Sigmoid colon (tissue), 7 donors: ENCODE data around the gene MMP17. TPM values are rescaled to one million over a fixed set of nuclear protein-coding genes. Genes with fewer than 3 reads are reported as not detected.

Source experiments
- DNase-seq: peaks from one replicate; pipeline ENCODE4 v3.0.0-alpha.2; 2019
- H3K27ac ChIP-seq, 4 donors: fragments of 200-600 bp; sonication (generic); one replicate each; pipeline ENCODE4 v1.5.1; 2016 to 2019; ENCODE audit warnings: mild to moderate bottlenecking in 1 of 4
- H3K27me3 ChIP-seq, 3 donors: fragments of 200-600 bp; sonication (generic); one replicate each; pipeline ENCODE4 v1.5.1; 2019; ENCODE audit warnings: mild to moderate bottlenecking in 1 of 3
- H3K36me3 ChIP-seq, 4 donors: fragments of 200-600 bp; sonication (generic); one replicate each; pipeline ENCODE4 v1.5.1; 2016 to 2019
- H3K4me1 ChIP-seq, 4 donors: fragments of 200-600 bp; sonication (generic); one replicate each; pipeline ENCODE4 v1.5.1; 2017 to 2019
- H3K4me3 ChIP-seq, 4 donors: fragments of 200-600 bp; sonication (generic); one replicate each; pipeline ENCODE4 v1.5.1; 2017 to 2019; ENCODE audit warnings: mild to moderate bottlenecking in 2 of 4, moderate library complexity in 1 of 4
- H3K9me3 ChIP-seq, 4 donors: fragments of 200-600 bp in 3 of 4; sonication (generic) in 3 of 4; one replicate each; pipeline versions ENCODE4 v1.5.1 to v1.6.1; 2013 to 2019
- EP300 ChIP-seq, 4 donors: sonication (generic); formaldehyde crosslinking; IDR thresholded peaks; one replicate each; pipeline ENCODE4 v1.6.1; 2017; ENCODE audit warnings: antibody characterized with exemption in 4 of 4
- POLR2A ChIP-seq, 2 donors: fragments of 450-650 bp; IDR thresholded peaks; one replicate each; pipeline ENCODE4 v1.6.1; 2016; ENCODE audit warnings: antibody characterized with exemption in 2 of 2, mild to moderate bottlenecking in 2 of 2, moderate library complexity in 2 of 2
- POLR2AphosphoS5 ChIP-seq, 4 donors: sonication (generic); formaldehyde crosslinking; IDR thresholded peaks; one replicate each; pipeline ENCODE4 v1.6.1; 2017; ENCODE audit warnings: antibody characterized with exemption in 4 of 4
- WGBS, 2 donors: extraction: QIAGEN DNeasy Blood & Tissue Kit; methylation state at CpG; one replicate each; pipeline ENCODE4 v1.1.7; 2013; 5-methylcytosine and 5-hydroxymethylcytosine counted together
- intact Hi-C: fragments of 100-400 bp; cut with DNase I; formaldehyde crosslinking; loops from one replicate; pipeline ENCODE4 v1.15.1; 2023
- polyA plus RNA-seq, 3 donors: library from polyadenylated mRNA; stranded (reverse); fragments of 200-250 nt; gene quantifications; one replicate each; pipeline ENCODE4 v1.2.3, GENCODE V29; 2013
- total RNA-seq, 4 donors: library from RNA; depleted of rRNA; stranded (reverse); fragments of >200 nt; gene quantifications; one replicate each; pipeline ENCODE4 v1.1.0, GENCODE V29; 2016
- TF ChIP-seq, protein P1 (sequence below), 4 experiments: fragments of 450-650 bp in 3 of 4; fragments of 200-600 bp in 1 of 4; IDR thresholded peaks; one replicate each; pipeline ENCODE4 v1.5.1; 2016 to 2019; ENCODE audit warnings: antibody characterized with exemption in 4 of 4, mild to moderate bottlenecking in 3 of 4, moderate library complexity in 2 of 4
- donor health status: healthy with polysubstance abuse.
- donor health status: Bipolar disorder and iron deficiency.
- donor health status: healthy.

MMP17 gene
- total and polyA plus RNA-seq, 7 donors: 0.60 to 7.1 (median 4.9) TPM; not detected in 1

DNA sequence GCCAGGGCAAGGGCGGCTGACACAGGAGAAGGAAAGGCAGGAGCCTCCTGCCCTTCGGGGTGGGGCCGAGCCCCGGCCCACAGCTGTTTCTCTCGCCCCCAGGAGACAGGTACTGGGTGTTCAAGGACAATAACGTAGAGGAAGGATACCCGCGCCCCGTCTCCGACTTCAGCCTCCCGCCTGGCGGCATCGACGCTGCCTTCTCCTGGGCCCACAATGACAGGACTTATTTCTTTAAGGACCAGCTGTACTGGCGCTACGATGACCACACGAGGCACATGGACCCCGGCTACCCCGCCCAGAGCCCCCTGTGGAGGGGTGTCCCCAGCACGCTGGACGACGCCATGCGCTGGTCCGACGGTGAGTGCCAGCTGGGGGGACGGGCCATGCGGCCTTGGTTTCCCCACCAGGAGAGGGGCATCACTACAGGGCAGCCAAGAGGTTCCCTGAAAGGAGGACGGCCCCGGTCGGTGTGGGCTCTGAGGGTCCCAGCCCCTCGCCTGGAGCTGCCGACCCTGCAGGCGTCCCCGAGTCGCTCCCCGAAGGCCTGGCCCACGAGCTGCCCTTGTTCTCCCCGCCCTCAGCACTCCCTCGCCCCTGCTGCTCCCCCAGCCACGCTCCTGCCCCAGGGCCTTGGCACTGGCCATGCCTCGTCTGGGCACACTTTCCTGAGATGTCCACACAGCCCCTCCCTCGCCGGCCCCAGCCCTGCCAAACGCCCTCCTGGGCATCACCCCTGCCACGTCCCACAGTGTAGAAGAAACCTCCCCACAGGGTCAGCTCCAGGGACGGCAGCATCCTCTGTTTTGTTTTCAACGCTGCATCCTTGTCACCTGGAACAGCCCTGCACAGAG is 21.7 kb downstream of the MMP17 start:
- TF ChIP-seq POLR2A (IDR thresholded peaks at IDR 0.05): no peak
- TF ChIP-seq EP300 (IDR thresholded peaks at IDR 0.05): no peak
- TF ChIP-seq POLR2AphosphoS5 (IDR thresholded peaks at IDR 0.05): no peak
- TF ChIP-seq, protein P1, sequence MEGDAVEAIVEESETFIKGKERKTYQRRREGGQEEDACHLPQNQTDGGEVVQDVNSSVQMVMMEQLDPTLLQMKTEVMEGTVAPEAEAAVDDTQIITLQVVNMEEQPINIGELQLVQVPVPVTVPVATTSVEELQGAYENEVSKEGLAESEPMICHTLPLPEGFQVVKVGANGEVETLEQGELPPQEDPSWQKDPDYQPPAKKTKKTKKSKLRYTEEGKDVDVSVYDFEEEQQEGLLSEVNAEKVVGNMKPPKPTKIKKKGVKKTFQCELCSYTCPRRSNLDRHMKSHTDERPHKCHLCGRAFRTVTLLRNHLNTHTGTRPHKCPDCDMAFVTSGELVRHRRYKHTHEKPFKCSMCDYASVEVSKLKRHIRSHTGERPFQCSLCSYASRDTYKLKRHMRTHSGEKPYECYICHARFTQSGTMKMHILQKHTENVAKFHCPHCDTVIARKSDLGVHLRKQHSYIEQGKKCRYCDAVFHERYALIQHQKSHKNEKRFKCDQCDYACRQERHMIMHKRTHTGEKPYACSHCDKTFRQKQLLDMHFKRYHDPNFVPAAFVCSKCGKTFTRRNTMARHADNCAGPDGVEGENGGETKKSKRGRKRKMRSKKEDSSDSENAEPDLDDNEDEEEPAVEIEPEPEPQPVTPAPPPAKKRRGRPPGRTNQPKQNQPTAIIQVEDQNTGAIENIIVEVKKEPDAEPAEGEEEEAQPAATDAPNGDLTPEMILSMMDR (IDR thresholded peaks at IDR 0.05): no peak
- H3K27me3 ChIP-seq: peaks cover 0 to 23% (median 13%) of the 10 kb centered on the region in 3 donors
- no peak overlapping the region for H3K27ac ChIP-seq
- H3K4me3 ChIP-seq: no peak overlapping the region
- intact Hi-C loops: loop anchor here (5.0 kb wide), 1 partner anchor 102 kb away; no protein-coding TSS in a partner anchor
- peaks cover 0 to 9% (median 1%) of the 10 kb centered on the region in 4 donors for H3K4me1 ChIP-seq
- DNase-seq: no peak
- no peaks in the 10 kb centered on the region for H3K36me3 ChIP-seq
- no peaks in the 10 kb centered on the region for H3K9me3 ChIP-seq
- WGBS, 2 donors: 83 to 91% methylated on average over 47 of the region's 47 CpGs

DNA sequence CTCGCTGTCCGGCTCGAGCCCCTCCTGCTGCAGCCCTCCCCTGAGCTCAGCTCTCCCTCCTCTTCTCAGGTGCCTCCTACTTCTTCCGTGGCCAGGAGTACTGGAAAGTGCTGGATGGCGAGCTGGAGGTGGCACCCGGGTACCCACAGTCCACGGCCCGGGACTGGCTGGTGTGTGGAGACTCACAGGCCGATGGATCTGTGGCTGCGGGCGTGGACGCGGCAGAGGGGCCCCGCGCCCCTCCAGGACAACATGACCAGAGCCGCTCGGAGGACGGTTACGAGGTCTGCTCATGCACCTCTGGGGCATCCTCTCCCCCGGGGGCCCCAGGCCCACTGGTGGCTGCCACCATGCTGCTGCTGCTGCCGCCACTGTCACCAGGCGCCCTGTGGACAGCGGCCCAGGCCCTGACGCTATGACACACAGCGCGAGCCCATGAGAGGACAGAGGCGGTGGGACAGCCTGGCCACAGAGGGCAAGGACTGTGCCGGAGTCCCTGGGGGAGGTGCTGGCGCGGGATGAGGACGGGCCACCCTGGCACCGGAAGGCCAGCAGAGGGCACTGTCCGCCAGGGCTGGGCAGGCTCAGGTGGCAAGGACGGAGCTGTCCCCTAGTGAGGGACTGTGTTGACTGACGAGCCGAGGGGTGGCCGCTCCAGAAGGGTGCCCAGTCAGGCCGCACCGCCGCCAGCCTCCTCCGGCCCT is 22.8 kb downstream of the MMP17 start:
- Histone ChIP-seq H3K4me3 (peak overlapping the region in 2 of 4 donors; percentile 19 to 37), H3K4me1 (peaks cover 0 to 9% (median 1%) of the 10 kb centered on the region in 4 donors), H3K9me3 (no peaks in the 10 kb centered on the region), H3K36me3 (no peaks in the 10 kb centered on the region), H3K27me3 (peaks cover 0 to 34% (median 19%) of the 10 kb centered on the region in 3 donors), H3K27ac (no peak overlapping the region)
- 58 to 85% methylated on average over 41 of the region's 41 CpGs for WGBS, 2 donors
- TF ChIP-seq, protein P1 (IDR thresholded peaks at IDR 0.05): peak; percentile 24 to 65 (median 60)
- TF ChIP-seq EP300 (IDR thresholded peaks at IDR 0.05) (no peak), POLR2A (IDR thresholded peaks at IDR 0.05) (no peak), POLR2AphosphoS5 (IDR thresholded peaks at IDR 0.05) (no peak)
- DNase-seq: no peak
- intact Hi-C loops: loop anchor here (1.0 to 5.0 kb wide), 2 partner anchors 101 to 150 kb away; no protein-coding TSS in a partner anchor

DNA sequence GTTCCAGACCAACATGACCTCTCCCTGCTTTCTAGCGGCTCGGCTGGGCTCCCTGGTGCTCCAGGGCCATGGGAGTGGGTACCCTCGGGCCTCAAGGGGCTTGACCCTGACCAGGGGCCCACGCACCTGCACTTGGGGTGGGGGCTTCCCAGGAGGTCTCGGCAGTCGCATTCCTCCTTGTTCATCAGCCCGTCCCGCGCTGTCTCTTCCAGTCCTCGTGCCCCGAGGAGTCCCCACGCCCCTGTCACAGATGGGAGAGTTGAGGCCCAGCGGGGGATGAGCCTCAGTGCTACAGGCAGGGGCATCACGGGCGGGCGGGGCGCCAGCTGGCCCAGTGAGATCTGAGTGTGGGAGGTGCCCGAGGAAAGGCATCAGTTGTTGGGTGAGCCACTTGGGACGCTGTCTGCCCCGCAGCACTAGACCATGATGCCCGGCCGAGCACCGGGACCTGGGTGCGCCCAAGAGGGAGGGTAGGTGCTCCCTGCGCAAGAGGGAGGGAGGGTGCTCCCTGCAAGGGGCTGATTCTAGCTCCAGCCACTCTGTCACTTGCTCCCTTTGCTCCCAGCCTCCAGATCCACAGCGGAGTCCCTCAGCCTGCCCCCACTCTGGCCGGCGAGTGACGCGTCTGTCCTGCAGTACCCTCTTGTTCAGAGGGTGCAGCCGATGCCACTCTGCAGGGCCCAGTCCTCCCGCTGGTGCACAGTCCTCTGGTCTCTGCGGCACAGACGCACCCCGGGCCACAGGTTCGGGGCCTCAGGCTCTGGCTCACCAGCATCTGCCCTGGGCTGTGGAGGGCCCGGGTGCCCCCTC is 23.8 kb downstream of the MMP17 start:
- intact Hi-C loops: loop anchor here (1.0 to 5.0 kb wide), 2 partner anchors 100 to 149 kb away; no protein-coding TSS in a partner anchor

More for the DNA sequence above, 23.8 kb downstream of the MMP17 start:
- Histone ChIP-seq H3K27me3 (peaks cover 0 to 35% (median 19%) of the 10 kb centered on the region in 3 donors), H3K4me1 (peaks cover 0 to 9% (median 1%) of the 10 kb centered on the region in 4 donors), H3K27ac (no peak overlapping the region), H3K9me3 (no peaks in the 10 kb centered on the region), H3K36me3 (no peaks in the 10 kb centered on the region), H3K4me3 (peak overlapping the region in 2 of 4 donors; percentile 19 to 37)
- 74 to 84% methylated on average over 37 of the region's 37 CpGs for WGBS, 2 donors
- DNase-seq: no peak
- TF ChIP-seq EP300 (IDR thresholded peaks at IDR 0.05): no peak
- TF ChIP-seq, protein P1 (IDR thresholded peaks at IDR 0.05): no peak
- no peak for TF ChIP-seq POLR2A (IDR thresholded peaks at IDR 0.05)
- no peak for TF ChIP-seq POLR2AphosphoS5 (IDR thresholded peaks at IDR 0.05)
